ENCODE results near the gene CD33.
"Not testable (repeated sequence)": the region's sequence is repeated elsewhere in the genome, so short reads cannot be mapped to it uniquely, and the experiment has no call there.

Gene CD33

DNA sequence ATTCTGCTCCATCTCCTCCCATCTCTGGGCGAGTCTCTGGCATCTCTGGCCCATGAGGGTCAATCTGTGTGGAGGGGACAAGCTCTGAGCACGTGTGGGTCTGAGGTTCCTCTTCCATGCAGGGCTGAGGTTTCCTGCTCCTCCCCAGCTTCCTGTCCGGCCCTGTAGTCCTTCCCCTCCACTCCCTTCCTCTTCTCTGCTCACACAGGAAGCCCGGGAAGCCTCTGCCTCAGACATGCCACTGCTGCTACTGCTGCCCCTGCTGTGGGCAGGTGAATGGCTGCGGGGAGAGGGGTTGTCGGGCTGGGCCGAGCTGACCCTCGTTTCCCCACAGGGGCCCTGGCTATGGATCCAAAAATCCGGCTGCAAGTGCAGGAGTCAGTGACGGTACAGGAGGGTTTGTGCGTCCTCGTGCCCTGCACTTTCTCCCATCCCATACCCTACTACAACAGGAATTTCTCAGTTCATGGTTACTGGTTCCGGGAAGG lies 14.0 kb upstream of the CD33 start:
- DNase-seq: not testable (repeated sequence)

DNA sequence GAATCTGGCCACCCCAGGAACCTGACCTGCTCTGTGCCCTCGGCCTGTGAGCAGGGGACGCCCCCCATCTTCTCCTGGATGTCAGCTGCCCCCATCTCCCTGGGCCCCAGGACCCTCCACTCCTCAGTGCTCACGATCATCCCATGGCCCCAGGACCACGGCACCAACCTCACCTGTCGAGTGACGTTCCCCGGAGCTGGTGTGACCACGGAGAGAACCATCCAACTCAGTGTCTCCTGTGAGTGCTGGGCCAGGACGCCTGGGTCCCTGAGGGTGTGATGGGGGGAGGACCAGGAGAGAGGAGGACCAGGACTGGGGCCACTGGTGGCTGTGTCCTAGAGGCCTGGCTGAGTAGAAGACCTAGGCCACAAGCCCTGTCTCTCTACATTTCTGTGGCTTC lies 13.0 kb upstream of the CD33 start:
- DNase-seq: no peak

DNA sequence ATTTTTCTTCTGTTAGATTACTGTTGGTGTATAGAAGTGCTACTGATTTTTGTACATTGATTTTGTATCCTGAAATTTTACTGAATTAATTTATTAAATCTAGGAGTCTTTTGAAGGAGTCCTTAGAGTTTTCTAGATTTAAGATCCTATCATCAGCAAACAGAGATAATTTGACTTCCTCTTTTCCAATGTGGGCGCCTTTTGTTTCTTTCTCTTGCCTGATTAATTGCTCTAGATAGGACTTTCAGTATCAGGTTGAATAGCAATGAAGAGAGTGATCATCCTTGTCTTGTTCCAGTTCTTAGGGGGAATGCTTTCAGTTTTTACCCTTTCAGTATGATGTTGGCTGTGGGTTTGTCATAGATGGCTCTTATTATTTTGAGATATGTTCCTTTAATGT lies 5.6 kb upstream of the CD33 start:
- no peak for DNase-seq

- DNase-seq: no peak
These were observed 4.9 kb upstream of the CD33 start for GRCh38 chr19:51219971-51220370.

GRCh38 chr19:51220996-51221395 lies 3.9 kb upstream of the CD33 start:
- no peak for DNase-seq

GRCh38 chr19:51224163-51224641 lies 678 bp upstream of the CD33 start:
- no peak for DNase-seq

- DNase-seq: no peak
These were observed 1.2 kb downstream of the CD33 start for GRCh38 chr19:51226067-51226466.

DNA sequence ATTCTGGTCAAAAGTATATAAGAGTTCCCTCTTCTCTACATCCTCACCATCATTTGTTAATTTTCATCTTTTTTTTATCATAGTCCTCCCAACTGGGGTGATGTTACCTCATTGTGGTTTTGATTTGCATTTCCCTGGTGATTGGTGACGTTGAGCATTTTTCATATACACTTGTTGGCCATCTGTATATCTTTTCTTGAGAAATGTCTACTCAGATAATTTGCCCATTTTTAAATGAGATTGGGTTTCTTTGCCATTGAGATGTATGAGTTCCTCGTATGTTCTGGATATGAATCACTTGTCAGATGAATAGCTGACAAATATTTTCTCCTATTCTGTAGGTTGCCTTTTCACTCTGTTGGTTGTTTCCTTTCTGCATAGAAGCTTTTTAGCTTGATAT lies 2.4 kb downstream of the CD33 start:
- DNase-seq: no peak

DNA sequence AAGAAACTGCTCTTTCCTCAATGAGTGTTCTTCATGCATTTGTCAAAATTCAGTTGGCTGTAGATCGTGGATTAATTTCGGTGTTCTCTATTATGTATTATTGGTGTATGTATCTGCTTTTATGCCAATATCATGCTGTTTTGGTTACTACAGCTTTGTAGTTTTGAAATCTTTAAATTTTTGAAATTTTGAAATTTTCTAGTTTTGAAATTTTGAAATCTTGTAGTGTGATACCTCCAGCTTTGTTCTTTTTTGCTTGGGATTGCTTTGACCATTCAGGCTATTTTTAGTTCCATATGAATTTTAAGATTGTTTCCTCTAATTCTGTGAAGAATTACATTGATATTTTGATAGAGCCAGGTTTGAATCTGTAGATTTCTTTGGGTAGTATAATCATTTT lies 3.1 kb downstream of the CD33 start:
- no peak for DNase-seq

- no peak for DNase-seq
These were observed 16.0 kb downstream of the CD33 start for GRCh38 chr19:51240866-51241265.

DNA sequence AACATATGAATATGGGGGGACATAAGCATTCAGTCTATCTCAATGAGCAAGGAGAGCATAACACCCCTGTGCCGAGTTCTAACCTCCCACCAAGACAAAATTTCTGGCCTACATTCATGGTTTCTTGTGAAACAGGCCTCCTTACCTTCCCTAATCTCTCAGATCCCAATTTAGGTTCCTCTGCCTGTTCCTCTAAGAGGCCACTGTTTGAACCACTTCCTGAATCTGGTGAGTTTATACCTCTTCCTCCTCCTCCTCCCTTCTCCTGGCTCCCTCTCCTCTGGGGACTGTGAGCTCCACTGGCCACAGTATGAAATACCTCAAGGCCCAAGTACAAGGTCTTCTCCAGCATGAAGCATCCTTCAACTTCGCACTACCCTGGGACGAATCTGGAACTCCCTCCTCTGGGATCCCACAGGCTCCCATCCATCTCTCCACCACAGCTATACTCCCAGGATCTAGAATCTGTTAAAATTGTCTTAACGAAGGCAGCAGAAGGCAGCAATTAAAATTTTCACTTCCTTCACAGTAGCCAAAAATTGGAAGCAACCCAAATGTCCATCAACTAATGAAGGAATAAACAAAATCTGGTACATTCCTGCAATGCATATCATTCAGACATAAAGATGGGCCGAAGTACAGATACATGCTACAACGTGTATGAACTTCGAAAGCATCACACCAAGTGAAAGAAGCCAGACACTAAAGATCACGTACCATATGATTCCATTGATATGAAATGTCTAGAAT lies 18.2 kb downstream of the CD33 start:
- no peak for DNase-seq

DNA sequence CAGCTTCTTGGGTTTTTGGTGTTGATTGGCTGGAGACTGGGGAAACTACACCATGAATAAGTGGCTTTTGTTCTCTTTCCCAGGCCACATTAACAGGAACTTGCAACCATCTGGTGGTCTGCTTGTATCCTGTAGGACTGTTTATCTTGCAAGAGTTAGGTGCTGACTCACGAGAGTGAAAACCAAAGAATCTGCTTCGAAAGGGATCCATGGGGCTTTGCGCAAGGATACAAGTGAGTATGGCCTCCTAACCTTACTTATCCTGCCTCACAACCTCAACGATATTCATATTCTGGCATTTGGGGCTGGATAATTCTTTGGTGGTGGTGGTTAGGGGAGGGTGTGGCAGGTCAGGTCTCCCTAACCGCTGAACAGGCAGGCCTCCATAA lies 21.3 kb downstream of the CD33 start:
- DNase-seq: no peak

DNA sequence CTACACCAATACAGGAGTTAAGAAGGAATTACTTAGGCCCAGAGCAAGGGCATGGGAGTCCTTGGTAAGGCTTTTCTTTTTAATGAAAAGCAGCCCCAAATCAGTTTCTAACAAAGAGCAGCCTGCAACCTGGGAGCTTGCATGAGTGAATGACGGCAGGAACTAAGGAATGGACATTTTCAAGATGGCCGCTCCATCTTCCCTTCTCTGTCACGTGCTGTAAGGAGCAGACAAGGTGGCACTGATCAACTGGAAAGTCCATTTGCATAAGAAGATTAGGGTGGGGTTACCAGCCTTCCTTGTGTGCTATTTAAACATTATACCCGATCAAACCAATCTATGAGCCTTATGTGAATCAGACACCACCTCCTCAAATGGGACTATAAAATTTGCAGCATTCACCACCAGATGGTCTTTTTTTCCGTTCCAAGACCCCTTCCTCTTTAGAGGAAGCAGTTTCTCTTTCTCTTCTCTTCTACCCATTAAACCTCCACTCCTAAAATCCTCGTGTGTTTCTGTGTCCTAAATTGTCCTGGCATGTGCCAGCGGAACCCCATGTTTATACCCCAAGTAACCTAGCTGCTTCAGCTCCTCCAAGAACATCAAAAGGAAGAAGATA lies 23.2 kb downstream of the CD33 start:
- no peak for DNase-seq

DNA sequence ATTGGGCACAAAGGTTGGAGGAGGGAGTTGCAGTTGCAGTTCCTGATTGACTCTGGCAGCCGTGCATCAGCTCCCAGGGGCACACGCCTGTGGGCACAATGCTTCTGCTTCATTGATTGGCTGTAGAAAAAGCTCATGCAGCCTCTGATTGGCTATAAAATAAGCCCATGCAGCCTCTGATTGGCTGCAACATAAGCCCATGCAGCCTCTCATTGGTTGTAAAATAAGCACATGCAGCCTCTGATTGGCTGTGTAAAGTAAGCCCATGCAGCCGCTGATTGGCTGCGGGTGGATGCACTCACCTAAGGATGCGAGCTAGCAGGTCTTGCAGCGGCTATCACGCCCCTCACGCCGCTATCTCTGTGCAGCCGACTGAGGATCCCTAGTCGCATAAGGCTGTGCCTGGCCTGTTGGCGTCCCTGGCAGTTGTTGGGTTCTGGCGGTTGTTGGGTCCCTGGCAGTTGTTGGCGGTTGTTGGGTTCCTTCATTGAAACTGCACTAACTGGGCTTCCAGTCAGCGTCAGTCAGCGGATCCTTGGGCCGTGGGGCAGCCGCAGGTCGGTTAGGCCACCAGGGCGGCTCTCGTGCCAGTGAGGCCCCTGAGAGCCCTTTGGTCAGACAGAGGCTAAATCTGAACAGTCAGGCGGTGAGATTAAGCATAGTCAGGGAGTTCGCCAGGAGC lies 26.0 kb downstream of the CD33 start, which contains the start of gene SIGLECL1:
TSS of gene SIGLECL1 (plus strand) at position 295 of the 682 bp plus-strand sequence. CDS start 12,993 bp downstream, outside the sequence.
- DNase-seq: no peak

GRCh38 chr19:51251468-51251820 lies 26.6 kb downstream of the CD33 start:
- DNase-seq: no peak

- DNase-seq: no peak
These were observed 27.6 kb downstream of the CD33 start for GRCh38 chr19:51252306-51253079.

DNA sequence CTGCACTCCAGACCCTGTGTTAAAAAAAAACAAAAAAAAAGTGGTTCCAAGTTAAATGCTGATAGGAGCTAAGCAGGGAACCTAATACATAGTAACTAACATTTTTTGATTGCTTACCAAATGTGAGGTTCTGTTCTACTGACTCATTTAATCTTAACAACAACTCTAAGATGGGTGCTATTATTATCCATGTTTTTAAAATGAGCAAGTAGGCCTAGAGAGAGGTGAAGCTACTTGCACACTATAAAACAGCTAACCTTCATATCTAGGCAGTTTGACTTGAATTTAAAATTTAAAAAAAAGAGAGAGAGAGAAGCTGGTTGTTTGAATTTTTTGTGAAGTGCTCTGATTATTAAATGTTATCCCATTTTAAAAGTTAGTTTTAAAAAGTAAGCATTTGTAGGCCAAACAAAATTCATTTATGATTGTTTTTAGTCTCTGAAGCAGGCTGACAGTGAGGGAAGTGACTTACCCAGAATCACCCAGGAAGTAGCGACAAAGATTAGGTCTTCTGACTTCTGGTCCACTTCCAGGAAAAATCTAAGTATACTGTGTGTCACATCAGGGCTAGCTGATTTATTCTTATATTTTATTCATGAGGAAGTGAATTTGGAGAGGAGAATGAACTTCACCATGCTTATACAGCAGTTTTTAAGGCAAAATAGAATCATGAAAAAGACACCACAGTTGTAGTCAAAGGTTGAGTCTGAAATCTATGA lies 28.4 kb downstream of the CD33 start:
- DNase-seq: no peak

GRCh38 chr19:51256155-51256625 lies 31.3 kb downstream of the CD33 start:
- no peak for DNase-seq

GRCh38 chr19:51257471-51257870 lies 32.6 kb downstream of the CD33 start:
- DNase-seq: no peak

DNA sequence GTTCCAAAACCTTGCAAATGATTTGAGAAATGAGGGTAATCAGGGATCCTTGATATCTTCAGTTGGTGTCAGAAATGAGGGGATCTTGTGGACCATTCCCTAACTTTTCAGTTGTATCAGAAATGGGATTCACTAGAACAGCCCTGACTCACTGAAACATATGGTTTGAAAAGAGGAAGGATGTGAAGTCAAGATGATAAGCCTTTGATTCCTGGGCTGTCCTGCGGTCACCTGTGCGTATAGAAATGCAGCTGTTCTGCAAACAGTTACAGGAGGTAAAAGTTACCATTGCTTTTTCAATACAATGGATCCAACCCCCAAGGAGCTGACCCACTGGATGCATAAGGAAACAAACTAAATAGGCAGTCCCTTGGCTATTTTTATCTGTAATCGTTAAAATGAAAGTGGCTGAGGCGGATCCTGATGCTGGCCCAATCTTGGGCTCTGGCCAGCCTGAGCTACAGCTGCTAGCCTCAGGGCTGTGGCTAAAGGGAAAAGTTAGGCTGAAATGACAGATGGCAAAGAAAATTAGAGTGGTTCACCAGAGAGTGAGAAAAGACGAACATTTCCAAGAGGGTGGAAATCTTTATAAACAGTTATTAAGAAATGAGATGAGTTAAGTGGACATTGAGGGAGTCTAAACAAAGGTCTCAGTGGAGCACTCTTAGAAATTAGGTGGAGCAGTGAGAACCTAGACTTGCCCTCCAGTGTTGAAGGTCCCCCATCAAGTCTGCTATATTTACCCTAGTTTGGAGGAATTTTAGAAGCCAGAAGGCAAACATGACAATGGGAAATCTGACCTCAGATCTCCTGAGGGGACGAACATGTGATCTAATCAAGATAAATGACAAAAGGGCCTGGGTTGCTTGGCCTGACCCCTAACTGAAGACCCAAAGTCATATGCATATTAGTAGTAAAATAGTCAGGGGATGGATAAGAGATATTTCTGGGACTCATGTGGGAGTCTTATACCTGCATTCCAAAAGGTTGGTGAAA lies 33.6 kb downstream of the CD33 start:
- no peak for DNase-seq

Measured in NCI-H2081 treated with DMSO at 0.1 percent for 48 hours (cell line).